Prostate gland (tissue), 2 donors: ENCODE data around the gene P2RY8.

ENCODE experiments used
- POLR2A ChIP-seq: fragments of 450-650 bp; IDR thresholded peaks from one replicate; pipeline ENCODE4 v1.6.1; 2016; ENCODE audit warnings: antibody characterized with exemption, mild to moderate bottlenecking
- TF ChIP-seq, protein P1 (sequence below), 4 experiments: fragments of 200-600 bp in 2 of 4; fragments of 450-650 bp in 2 of 4; sonication (generic) in 2 of 4; IDR thresholded peaks; 1 replicate in 3 of 4; 2 replicates in 1 of 4; pipeline ENCODE4 v1.5.1; 2016 to 2019; ENCODE audit warnings: antibody characterized with exemption in 4 of 4, mild to moderate bottlenecking in 2 of 4, moderate library complexity in 2 of 4

DNA sequence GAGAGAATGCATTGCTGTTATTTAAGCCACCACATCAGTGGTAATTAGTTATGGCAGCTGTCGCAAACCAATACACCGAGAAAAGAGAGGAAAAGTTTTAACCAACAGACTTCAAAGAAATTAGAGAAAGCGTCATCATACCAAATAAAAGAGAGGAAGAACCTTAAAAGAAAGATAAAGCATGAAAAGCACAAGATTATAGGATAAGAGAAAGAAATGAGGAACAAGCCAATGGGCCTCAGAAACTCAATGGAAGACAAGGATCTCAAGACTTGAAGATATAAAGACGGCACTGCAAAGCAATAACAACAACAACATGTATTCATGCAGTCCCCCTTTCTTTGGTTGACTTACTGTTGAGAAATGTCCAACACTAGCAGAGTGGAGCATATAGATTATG is 61.5 kb downstream of the P2RY8 start:
- TF ChIP-seq, protein P1, sequence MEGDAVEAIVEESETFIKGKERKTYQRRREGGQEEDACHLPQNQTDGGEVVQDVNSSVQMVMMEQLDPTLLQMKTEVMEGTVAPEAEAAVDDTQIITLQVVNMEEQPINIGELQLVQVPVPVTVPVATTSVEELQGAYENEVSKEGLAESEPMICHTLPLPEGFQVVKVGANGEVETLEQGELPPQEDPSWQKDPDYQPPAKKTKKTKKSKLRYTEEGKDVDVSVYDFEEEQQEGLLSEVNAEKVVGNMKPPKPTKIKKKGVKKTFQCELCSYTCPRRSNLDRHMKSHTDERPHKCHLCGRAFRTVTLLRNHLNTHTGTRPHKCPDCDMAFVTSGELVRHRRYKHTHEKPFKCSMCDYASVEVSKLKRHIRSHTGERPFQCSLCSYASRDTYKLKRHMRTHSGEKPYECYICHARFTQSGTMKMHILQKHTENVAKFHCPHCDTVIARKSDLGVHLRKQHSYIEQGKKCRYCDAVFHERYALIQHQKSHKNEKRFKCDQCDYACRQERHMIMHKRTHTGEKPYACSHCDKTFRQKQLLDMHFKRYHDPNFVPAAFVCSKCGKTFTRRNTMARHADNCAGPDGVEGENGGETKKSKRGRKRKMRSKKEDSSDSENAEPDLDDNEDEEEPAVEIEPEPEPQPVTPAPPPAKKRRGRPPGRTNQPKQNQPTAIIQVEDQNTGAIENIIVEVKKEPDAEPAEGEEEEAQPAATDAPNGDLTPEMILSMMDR (IDR thresholded peaks at IDR 0.05) = no peak
- TF ChIP-seq POLR2A = no peak
